Body of pancreas (tissue), 4 donors: ENCODE data around the gene SMC1A. TPM values are rescaled to one million over a fixed set of nuclear protein-coding genes. Genes with fewer than 3 reads are reported as not detected.

ENCODE experiments used
- ATAC-seq: fragments of 150-250 bp; one replicate; pipeline ENCODE4 v1.9.1; 2016
- DNase-seq, 4 donors: peaks; one replicate each; pipeline ENCODE4 v3.0.0-alpha.2; 2019
- H3K27ac ChIP-seq, 4 donors: fragments of 200-600 bp; sonication (generic); 1 replicate in 3 of 4; 2 replicates in 1 of 4; pipeline versions ENCODE4 v1.5.1 to v1.6.1; 2016 to 2019; ENCODE audit warnings: mild to moderate bottlenecking in 1 of 4, mixed read lengths in 1 of 4, moderate library complexity in 1 of 4
- H3K27me3 ChIP-seq, 2 donors: fragments of 200-600 bp; sonication (generic); one replicate each; pipeline ENCODE4 v1.6.0; 2016; ENCODE audit warnings: mild to moderate bottlenecking in 1 of 2
- H3K36me3 ChIP-seq, 2 donors: fragments of 200-600 bp; sonication (generic); replicated peaks in 1 of 2; 2 replicates each; pipeline ENCODE4 v1.5.1; 2016; ENCODE audit warnings: low read depth in 2 of 2; ENCODE audit not compliant: insufficient read depth in 1 of 2
- H3K4me1 ChIP-seq: fragments of 200-600 bp; sonication (generic); one replicate; pipeline ENCODE4 v1.6.0; 2016
- H3K4me3 ChIP-seq, 2 donors: fragments of 200-600 bp; sonication (generic); 1 replicate in 1 of 2; 2 replicates in 1 of 2; pipeline ENCODE4 v1.5.1; 2016 to 2019
- H3K9me3 ChIP-seq, 3 donors: fragments of 200-600 bp; sonication (generic); 1 replicate in 2 of 3; 2 replicates in 1 of 3; pipeline ENCODE4 v1.5.1; 2016
- CTCF ChIP-seq, 7 experiments: fragments of 450-650 bp in 4 of 7; fragments of 200-600 bp in 3 of 7; sonication (generic) in 3 of 7; IDR thresholded peaks; one replicate each; pipeline ENCODE4 v1.5.1; 2016 to 2019; ENCODE audit warnings: antibody characterized with exemption in 7 of 7
- POLR2A ChIP-seq, 3 donors: fragments of 450-650 bp; IDR thresholded peaks; one replicate each; pipeline ENCODE4 v1.6.1; 2016; ENCODE audit warnings: antibody characterized with exemption in 3 of 3, mild to moderate bottlenecking in 2 of 3
- WGBS, 2 donors: methylation state at CpG; one replicate each; pipeline ENCODE4 v1.1.5; 2017; 5-methylcytosine and 5-hydroxymethylcytosine counted together
- intact Hi-C: fragments of 100-400 bp; cut with DNase I; formaldehyde crosslinking; loops from one replicate; pipeline ENCODE4 v1.15.1; 2023
- total RNA-seq, 2 donors: library from RNA; depleted of rRNA; stranded (reverse); fragments of >200 nt; gene quantifications; one replicate each; pipeline ENCODE4 v1.1.0, GENCODE V29; 2016

The SMC1A gene
- total RNA-seq, 2 donors from 2014 or later: 24.6 to 38.6 TPM

GRCh38 chrX:53412446-53412845 lies 10.0 kb downstream of the SMC1A start:
- TF ChIP-seq CTCF (IDR thresholded peaks at IDR 0.05): no peak
- no peak for TF ChIP-seq POLR2A (IDR thresholded peaks at IDR 0.05)
- ATAC-seq (no peak), DNase-seq (no peak)
- Histone ChIP-seq H3K36me3 (peaks cover 0 to 5% of the 10 kb centered on the region in 2 donors), H3K27me3 (no peaks in the 10 kb centered on the region), H3K9me3 (no peaks in the 10 kb centered on the region), H3K4me3 (no peak overlapping the region), H3K27ac (no peak overlapping the region), H3K4me1 (no peaks in the 10 kb centered on the region)
- intact Hi-C loops: no loop called here
- 83 to 94% methylated on average over 2 of the region's 2 CpGs for WGBS, 2 donors

GRCh38 chrX:53403535-53403934 lies 18.9 kb downstream of the SMC1A start:
- TF ChIP-seq CTCF (IDR thresholded peaks at IDR 0.05): no peak
- TF ChIP-seq POLR2A (IDR thresholded peaks at IDR 0.05): no peak
- Histone ChIP-seq H3K4me3 (no peak overlapping the region), H3K27me3 (no peaks in the 10 kb centered on the region), H3K27ac (no peak overlapping the region), H3K36me3 (peaks cover 0 to 13% of the 10 kb centered on the region in 2 donors), H3K9me3 (no peaks in the 10 kb centered on the region), H3K4me1 (no peaks in the 10 kb centered on the region)
- no peak for ATAC-seq
- intact Hi-C loops: no loop called here
- WGBS, 2 donors: 92% methylated on average over 6 to 10 of the region's 10 CpGs
- no peak for DNase-seq

- H3K4me3 ChIP-seq: no peak overlapping the region
- no peaks in the 10 kb centered on the region for H3K36me3 ChIP-seq
- no peak overlapping the region for H3K27ac ChIP-seq
- intact Hi-C loops: no loop called here
- no peak for ATAC-seq
- no peak for TF ChIP-seq POLR2A (IDR thresholded peaks at IDR 0.05)
- DNase-seq: no peak
- H3K27me3 ChIP-seq: no peaks in the 10 kb centered on the region
- H3K4me1 ChIP-seq: no peaks in the 10 kb centered on the region
- H3K9me3 ChIP-seq: no peaks in the 10 kb centered on the region
- WGBS, 2 donors: 88 to 100% methylated on average over 1 of the region's 1 CpG
These were observed 24.2 kb downstream of the SMC1A start for GRCh38 chrX:53398216-53398615.

GRCh38 chrX:53395605-53396298 lies 26.7 kb downstream of the SMC1A start:
- Histone ChIP-seq H3K27ac (no peak overlapping the region), H3K9me3 (no peaks in the 10 kb centered on the region), H3K36me3 (no peaks in the 10 kb centered on the region), H3K4me1 (no peaks in the 10 kb centered on the region), H3K27me3 (no peaks in the 10 kb centered on the region), H3K4me3 (no peak overlapping the region)
- 90 to 97% methylated on average over 2 of the region's 2 CpGs for WGBS, 2 donors
- ATAC-seq: no peak
- intact Hi-C loops: no loop called here
- no peak for DNase-seq
- TF ChIP-seq POLR2A (IDR thresholded peaks at IDR 0.05) (no peak), CTCF (IDR thresholded peaks at IDR 0.05) (no peak)

GRCh38 chrX:53383376-53384076 lies 38.9 kb downstream of the SMC1A start:
- intact Hi-C loops: no loop called here
- ATAC-seq: no peak

More at GRCh38 chrX:53383376-53384076, 38.9 kb downstream of the SMC1A start:
- Histone ChIP-seq H3K27me3 (no peaks in the 10 kb centered on the region), H3K9me3 (no peaks in the 10 kb centered on the region), H3K36me3 (peaks cover 0 to 17% of the 10 kb centered on the region in 2 donors), H3K4me1 (no peaks in the 10 kb centered on the region), H3K4me3 (no peak overlapping the region), H3K27ac (no peak overlapping the region)
- no peak for DNase-seq
- TF ChIP-seq CTCF (IDR thresholded peaks at IDR 0.05) (no peak), POLR2A (IDR thresholded peaks at IDR 0.05) (no peak)
- WGBS, 2 donors: 82 to 83% methylated on average over 2 to 4 of the region's 4 CpGs
